H9 (cell line): ENCODE measurements around the gene LOXL1. TPM values are rescaled to one million over a fixed set of nuclear protein-coding genes. Genes with fewer than 3 reads are reported as not detected.

ENCODE experiments used
- DNase-seq: peaks from one replicate; pipeline ENCODE4 v3.0.0-alpha.2; 2017
- H2AFZ ChIP-seq: one replicate; pipeline ENCODE4 v1.6.1; 2013; ENCODE audit warnings: mild to moderate bottlenecking, low read length, control low read depth, moderate library complexity
- H2AK5ac ChIP-seq: 2 replicates; pipeline ENCODE4 v1.6.1; 2013; ENCODE audit warnings: low read length, control low read depth, mixed read lengths; ENCODE audit not compliant: insufficient read length
- H2BK120ac ChIP-seq: one replicate; pipeline ENCODE4 v1.6.1; 2013; ENCODE audit warnings: low read depth, mild to moderate bottlenecking, low read length, control low read depth, inconsistent platforms; ENCODE audit not compliant: poor library complexity, severe bottlenecking
- H2BK12ac ChIP-seq: 2 replicates; pipeline ENCODE4 v1.6.1; 2013; ENCODE audit warnings: low read length, control low read depth, mixed read lengths, low read depth; ENCODE audit not compliant: insufficient read length
- H2BK15ac ChIP-seq: 2 replicates; pipeline ENCODE4 v1.6.1; 2013; ENCODE audit warnings: low read depth, low read length, control low read depth
- H2BK20ac ChIP-seq: one replicate; pipeline ENCODE4 v1.6.1; 2013; ENCODE audit warnings: low read depth, mild to moderate bottlenecking, low read length, control low read depth, inconsistent platforms; ENCODE audit not compliant: poor library complexity, severe bottlenecking
- H2BK5ac ChIP-seq: 2 replicates; pipeline ENCODE4 v1.6.1; 2013; ENCODE audit warnings: low read length, control low read depth, mixed read lengths; ENCODE audit not compliant: insufficient read length
- H3K14ac ChIP-seq: 2 replicates; pipeline ENCODE4 v1.6.1; 2013; ENCODE audit warnings: low read length, control low read depth; ENCODE audit not compliant: insufficient read depth
- H3K18ac ChIP-seq: 2 replicates; pipeline ENCODE4 v1.6.1; 2013; ENCODE audit warnings: low read depth, mild to moderate bottlenecking, mixed read lengths, low read length, control low read depth; ENCODE audit not compliant: insufficient read length
- H3K23ac ChIP-seq: 2 replicates; pipeline ENCODE4 v1.6.1; 2013; ENCODE audit warnings: low read length, control low read depth, mixed read lengths, low read depth; ENCODE audit not compliant: insufficient read length
- H3K23me2 ChIP-seq: 2 replicates; pipeline ENCODE4 v1.6.1; 2013; ENCODE audit warnings: low read depth, mild to moderate bottlenecking, mixed read lengths, low read length, control low read depth; ENCODE audit not compliant: insufficient read length, poor library complexity, severe bottlenecking
- H3K27ac ChIP-seq: 2 replicates; pipeline ENCODE4 v1.5.1; 2013; ENCODE audit warnings: low read length, control low read depth, mixed read lengths, low read depth; ENCODE audit not compliant: insufficient read length
- H3K27me3 ChIP-seq: 2 replicates; pipeline ENCODE4 v1.6.1; 2013; ENCODE audit warnings: low read length, control low read depth, inconsistent platforms; ENCODE audit not compliant: insufficient read depth
- H3K4ac ChIP-seq: 2 replicates; pipeline ENCODE4 v1.6.1; 2013; ENCODE audit warnings: low read depth, mild to moderate bottlenecking, control low read depth, inconsistent platforms, low read length, moderate library complexity
- H3K4me1 ChIP-seq: 2 replicates; pipeline ENCODE4 v1.6.1; 2013; ENCODE audit warnings: low read length, control low read depth, inconsistent platforms; ENCODE audit not compliant: insufficient read depth
- H3K4me2 ChIP-seq: 2 replicates; pipeline ENCODE4 v1.6.1; 2013; ENCODE audit warnings: low read length, control low read depth, mixed read lengths; ENCODE audit not compliant: insufficient read length, insufficient read depth
- H3K56ac ChIP-seq: 2 replicates; pipeline ENCODE4 v1.6.1; 2013; ENCODE audit warnings: low read depth, mild to moderate bottlenecking, mixed read lengths, low read length, control low read depth; ENCODE audit not compliant: insufficient read length
- H3K79me1 ChIP-seq: 2 replicates; pipeline ENCODE4 v1.6.1; 2013; ENCODE audit warnings: low read depth, mild to moderate bottlenecking, moderate library complexity, low read length, control low read depth, inconsistent platforms; ENCODE audit not compliant: insufficient read depth, poor library complexity, severe bottlenecking
- H3K79me2 ChIP-seq: 2 replicates; pipeline ENCODE4 v1.6.1; 2013; ENCODE audit warnings: low read length, control low read depth, inconsistent platforms; ENCODE audit not compliant: insufficient read depth
- H3K9ac ChIP-seq: 2 replicates; pipeline ENCODE4 v1.6.1; 2013; ENCODE audit warnings: low read length, control low read depth, mixed read lengths; ENCODE audit not compliant: insufficient read length; ENCODE audit errors: extremely low read depth
- H3K9me3 ChIP-seq: one replicate; pipeline ENCODE4 v1.6.1; 2013; ENCODE audit warnings: low read depth, low read length, inconsistent platforms; ENCODE audit not compliant: control insufficient read depth
- H3T11ph ChIP-seq: one replicate; pipeline ENCODE4 v1.6.1; 2013; ENCODE audit warnings: mild to moderate bottlenecking, low read length, control low read depth, inconsistent platforms
- H4K20me1 ChIP-seq: one replicate; pipeline ENCODE4 v1.6.1; 2013; ENCODE audit not compliant: control insufficient read depth, insufficient read length, insufficient read depth
- H4K5ac ChIP-seq: 2 replicates; pipeline ENCODE4 v1.6.1; 2013; ENCODE audit warnings: low read depth, mild to moderate bottlenecking, mixed read lengths, low read length, control low read depth; ENCODE audit not compliant: insufficient read length
- H4K8ac ChIP-seq: replicated peaks from 2 replicates; pipeline ENCODE4 v1.6.1; 2013; ENCODE audit warnings: low read length, control low read depth, mixed read lengths, low read depth; ENCODE audit not compliant: insufficient read length
- H4K91ac ChIP-seq: 2 replicates; pipeline ENCODE4 v1.6.1; 2013; ENCODE audit warnings: low read depth, mild to moderate bottlenecking, moderate library complexity, mixed read lengths, low read length, control low read depth; ENCODE audit not compliant: insufficient read length
- H3K27ac Mint-ChIP-seq, 3 experiments: 2 replicates in 2 of 3; 3 replicates in 1 of 3; pipeline ENCODE4 v1.8.0; 2020 to 2021; ENCODE audit warnings: mixed read lengths in 3 of 3, mild to moderate bottlenecking in 1 of 3, moderate library complexity in 1 of 3
- H3K27me3 Mint-ChIP-seq: 2 replicates; pipeline ENCODE4 v1.8.0; 2021; ENCODE audit warnings: low read depth, mild to moderate bottlenecking, moderate library complexity, mixed read lengths
- H3K36me3 Mint-ChIP-seq, 3 experiments: 2 replicates in 2 of 3; 3 replicates in 1 of 3; pipeline ENCODE4 v1.8.0; 2020 to 2021; ENCODE audit warnings: low read depth in 3 of 3, mixed read lengths in 3 of 3; ENCODE audit not compliant: insufficient read depth in 1 of 3
- H3K4me1 Mint-ChIP-seq, 2 experiments: 2 replicates each; pipeline ENCODE4 v1.8.0; 2020; ENCODE audit warnings: mixed read lengths in 2 of 2
- H3K4me3 Mint-ChIP-seq, 2 experiments: 2 replicates in 1 of 2; 3 replicates in 1 of 2; pipeline ENCODE4 v1.8.0; 2020 to 2021; ENCODE audit warnings: mild to moderate bottlenecking in 2 of 2, mixed read lengths in 2 of 2, moderate library complexity in 1 of 2
- H3K9me3 Mint-ChIP-seq, 2 experiments: 2 replicates in 1 of 2; 3 replicates in 1 of 2; pipeline ENCODE4 v1.8.0; 2020; ENCODE audit warnings: mild to moderate bottlenecking in 2 of 2, mixed read lengths in 2 of 2, moderate library complexity in 1 of 2
- CTCF ChIP-seq: fragments of 200-600 bp; sonication (generic); conservative IDR thresholded peaks from 3 replicates; pipeline ENCODE4 v1.8.0; 2021; ENCODE audit warnings: antibody characterized with exemption, mild to moderate bottlenecking
- WGBS: extraction: QIAGEN DNeasy Blood & Tissue Kit; methylation state at CpG from one replicate; pipeline ENCODE4 v1.1.7; 2013; ENCODE audit warnings: missing lambda C conversion rate, low lambda C conversion rate, mixed read lengths; ENCODE audit not compliant: insufficient read length; ENCODE audit errors: extremely low coverage; 5-methylcytosine and 5-hydroxymethylcytosine counted together
- total RNA-seq: library from RNA; stranded (reverse); gene quantifications from 2 replicates; pipeline ENCODE4 v1.2.1, GENCODE V29; 2021

Gene LOXL1
- total RNA-seq, 1 experiment from 2014 or later, result 9.1 TPM

- H2BK5ac ChIP-seq, result no peak overlapping the region
- H3K79me1 ChIP-seq, result peaks cover 3% of the 10 kb centered on the region
These were observed 68.8 kb downstream of the LOXL1 start for GRCh38 chr15:73994912-73995622.

More at GRCh38 chr15:73994912-73995622, 68.8 kb downstream of the LOXL1 start:
- H2BK15ac ChIP-seq, result no peak overlapping the region
- H3K9ac ChIP-seq, result peak overlapping the region; percentile 70
- no peaks in the 10 kb centered on the region; the same call in 1 of the 2 replicates for H3K79me2 ChIP-seq
- H3K23me2 ChIP-seq, result peaks cover 11% of the 10 kb centered on the region
- peak overlapping the region; percentile 27 to 92 (median 89); a peak in 5 of 7 replicates for H3K27ac Mint-ChIP-seq
- H3K23ac ChIP-seq, result no peak overlapping the region
- peaks cover 16% of the 10 kb centered on the region for H3K27me3 Mint-ChIP-seq
- no peak for TF ChIP-seq CTCF
- no peaks in the 10 kb centered on the region for H3K9me3 ChIP-seq
- no peak overlapping the region for H2AFZ ChIP-seq
- H3K4ac ChIP-seq, result no peak overlapping the region
- H3K18ac ChIP-seq, result no peak overlapping the region
- H4K8ac ChIP-seq, result no peak overlapping the region
- peak overlapping the region; percentile 90 to 93 for H3K4me3 Mint-ChIP-seq
- H2BK120ac ChIP-seq, result no peak overlapping the region
- H3K4me1 ChIP-seq, result no peaks in the 10 kb centered on the region
- no peak overlapping the region for H2BK12ac ChIP-seq
- no CpG with 5 or more reads among the region's 18 CpGs for WGBS
- H3K27me3 ChIP-seq, result no peaks in the 10 kb centered on the region
- H4K5ac ChIP-seq, result no peak overlapping the region
- DNase-seq, result no peak
- H3T11ph ChIP-seq, result no peak overlapping the region
- H3K14ac ChIP-seq, result peak overlapping the region; percentile 68; the same call in 1 of the 2 replicates
- H4K20me1 ChIP-seq, result no peaks in the 10 kb centered on the region
- H3K27ac ChIP-seq, result no peak overlapping the region
- no peak overlapping the region for H2BK20ac ChIP-seq
- peaks cover 21 to 28% of the 10 kb centered on the region in 2 experiments for H3K4me1 Mint-ChIP-seq
- peaks cover 0 to 13% (median 8%) of the 10 kb centered on the region in 3 experiments; a peak in 5 of 7 replicates for H3K36me3 Mint-ChIP-seq
- no peak overlapping the region for H4K91ac ChIP-seq
- peak overlapping the region; percentile 83 for H3K4me2 ChIP-seq
- no peak overlapping the region for H2AK5ac ChIP-seq
- H3K9me3 Mint-ChIP-seq, result no peaks in the 10 kb centered on the region; a peak in 1 of 5 replicates
- no peak overlapping the region for H3K56ac ChIP-seq
